HL-60 (cell line): Measurements from ENCODE around the gene RAPGEF4.

Source experiments
- POLR2AphosphoS5 ChIP-seq: IDR thresholded peaks from 2 replicates; pipeline ENCODE4 v1.6.1; 2012; ENCODE audit warnings: low read depth
- TF ChIP-seq, protein P1 (sequence below): IDR thresholded peaks from one replicate; pipeline ENCODE4 v1.5.1; 2011; ENCODE audit warnings: low read length, control low read depth, inconsistent platforms; ENCODE audit not compliant: insufficient read depth

DNA sequence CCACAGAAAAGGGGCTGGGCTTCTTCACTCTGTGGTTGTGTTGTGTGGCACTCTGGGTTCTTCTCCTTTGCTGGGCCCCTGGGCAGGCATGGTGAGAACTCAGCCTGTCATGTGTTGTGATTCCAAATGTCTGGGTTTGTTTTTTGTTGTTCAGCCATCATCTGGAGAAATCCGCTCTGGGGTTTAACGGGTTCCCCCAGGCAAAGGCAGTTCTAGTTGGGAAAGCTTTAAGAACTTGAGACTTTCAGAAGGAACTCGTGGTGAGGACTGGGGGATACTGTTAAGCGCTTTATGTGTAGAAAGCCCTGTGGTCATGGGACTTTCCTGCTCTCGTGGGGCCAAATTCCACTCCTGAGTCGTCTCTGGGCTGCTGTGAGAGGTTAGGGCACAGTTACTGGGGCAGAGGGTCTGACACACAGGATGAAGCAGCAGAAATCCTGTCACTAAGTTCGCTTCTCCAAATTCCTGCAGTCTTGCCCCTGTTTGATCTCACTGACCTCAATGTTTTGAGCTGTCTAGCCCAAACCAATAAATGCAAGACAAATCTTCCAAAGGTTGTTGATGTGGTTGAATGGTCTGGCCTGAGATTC, 87.7 kb downstream of the RAPGEF4 start:
- TF ChIP-seq, protein P1, sequence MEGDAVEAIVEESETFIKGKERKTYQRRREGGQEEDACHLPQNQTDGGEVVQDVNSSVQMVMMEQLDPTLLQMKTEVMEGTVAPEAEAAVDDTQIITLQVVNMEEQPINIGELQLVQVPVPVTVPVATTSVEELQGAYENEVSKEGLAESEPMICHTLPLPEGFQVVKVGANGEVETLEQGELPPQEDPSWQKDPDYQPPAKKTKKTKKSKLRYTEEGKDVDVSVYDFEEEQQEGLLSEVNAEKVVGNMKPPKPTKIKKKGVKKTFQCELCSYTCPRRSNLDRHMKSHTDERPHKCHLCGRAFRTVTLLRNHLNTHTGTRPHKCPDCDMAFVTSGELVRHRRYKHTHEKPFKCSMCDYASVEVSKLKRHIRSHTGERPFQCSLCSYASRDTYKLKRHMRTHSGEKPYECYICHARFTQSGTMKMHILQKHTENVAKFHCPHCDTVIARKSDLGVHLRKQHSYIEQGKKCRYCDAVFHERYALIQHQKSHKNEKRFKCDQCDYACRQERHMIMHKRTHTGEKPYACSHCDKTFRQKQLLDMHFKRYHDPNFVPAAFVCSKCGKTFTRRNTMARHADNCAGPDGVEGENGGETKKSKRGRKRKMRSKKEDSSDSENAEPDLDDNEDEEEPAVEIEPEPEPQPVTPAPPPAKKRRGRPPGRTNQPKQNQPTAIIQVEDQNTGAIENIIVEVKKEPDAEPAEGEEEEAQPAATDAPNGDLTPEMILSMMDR: no peak
- no peak for TF ChIP-seq POLR2AphosphoS5
